GM12875 (cell line): Measurements from ENCODE around the gene DBP.

Source experiments
- H3K4me3 ChIP-seq: one replicate; pipeline ENCODE4 v1.5.1; 2011; ENCODE audit warnings: low read depth, low read length, control low read depth
- TF ChIP-seq, protein P1 (sequence below): IDR thresholded peaks from 2 replicates; pipeline ENCODE4 v1.5.1; 2011; ENCODE audit warnings: low read depth, mild to moderate bottlenecking, control low read depth, inconsistent platforms, low read length, moderate library complexity, borderline replicate concordance; ENCODE audit not compliant: insufficient read depth

Gene DBP

DNA sequence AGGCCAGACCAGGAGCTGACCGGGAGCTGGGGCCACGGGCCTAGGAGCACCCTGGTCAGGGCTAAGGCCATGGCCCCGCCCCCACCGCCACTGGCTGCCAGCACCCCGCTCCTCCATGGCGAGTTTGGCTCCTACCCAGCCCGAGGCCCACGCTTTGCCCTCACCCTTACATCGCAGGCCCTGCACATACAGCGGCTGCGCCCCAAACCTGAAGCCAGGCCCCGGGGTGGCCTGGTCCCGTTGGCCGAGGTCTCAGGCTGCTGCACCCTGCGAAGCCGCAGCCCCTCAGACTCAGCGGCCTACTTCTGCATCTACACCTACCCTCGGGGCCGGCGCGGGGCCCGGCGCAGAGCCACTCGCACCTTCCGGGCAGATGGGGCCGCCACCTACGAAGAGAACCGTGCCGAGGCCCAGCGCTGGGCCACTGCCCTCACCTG lies 11.3 kb downstream of the DBP start:
- TF ChIP-seq, protein P1, sequence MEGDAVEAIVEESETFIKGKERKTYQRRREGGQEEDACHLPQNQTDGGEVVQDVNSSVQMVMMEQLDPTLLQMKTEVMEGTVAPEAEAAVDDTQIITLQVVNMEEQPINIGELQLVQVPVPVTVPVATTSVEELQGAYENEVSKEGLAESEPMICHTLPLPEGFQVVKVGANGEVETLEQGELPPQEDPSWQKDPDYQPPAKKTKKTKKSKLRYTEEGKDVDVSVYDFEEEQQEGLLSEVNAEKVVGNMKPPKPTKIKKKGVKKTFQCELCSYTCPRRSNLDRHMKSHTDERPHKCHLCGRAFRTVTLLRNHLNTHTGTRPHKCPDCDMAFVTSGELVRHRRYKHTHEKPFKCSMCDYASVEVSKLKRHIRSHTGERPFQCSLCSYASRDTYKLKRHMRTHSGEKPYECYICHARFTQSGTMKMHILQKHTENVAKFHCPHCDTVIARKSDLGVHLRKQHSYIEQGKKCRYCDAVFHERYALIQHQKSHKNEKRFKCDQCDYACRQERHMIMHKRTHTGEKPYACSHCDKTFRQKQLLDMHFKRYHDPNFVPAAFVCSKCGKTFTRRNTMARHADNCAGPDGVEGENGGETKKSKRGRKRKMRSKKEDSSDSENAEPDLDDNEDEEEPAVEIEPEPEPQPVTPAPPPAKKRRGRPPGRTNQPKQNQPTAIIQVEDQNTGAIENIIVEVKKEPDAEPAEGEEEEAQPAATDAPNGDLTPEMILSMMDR, result no peak
- no peak overlapping the region for H3K4me3 ChIP-seq

DNA sequence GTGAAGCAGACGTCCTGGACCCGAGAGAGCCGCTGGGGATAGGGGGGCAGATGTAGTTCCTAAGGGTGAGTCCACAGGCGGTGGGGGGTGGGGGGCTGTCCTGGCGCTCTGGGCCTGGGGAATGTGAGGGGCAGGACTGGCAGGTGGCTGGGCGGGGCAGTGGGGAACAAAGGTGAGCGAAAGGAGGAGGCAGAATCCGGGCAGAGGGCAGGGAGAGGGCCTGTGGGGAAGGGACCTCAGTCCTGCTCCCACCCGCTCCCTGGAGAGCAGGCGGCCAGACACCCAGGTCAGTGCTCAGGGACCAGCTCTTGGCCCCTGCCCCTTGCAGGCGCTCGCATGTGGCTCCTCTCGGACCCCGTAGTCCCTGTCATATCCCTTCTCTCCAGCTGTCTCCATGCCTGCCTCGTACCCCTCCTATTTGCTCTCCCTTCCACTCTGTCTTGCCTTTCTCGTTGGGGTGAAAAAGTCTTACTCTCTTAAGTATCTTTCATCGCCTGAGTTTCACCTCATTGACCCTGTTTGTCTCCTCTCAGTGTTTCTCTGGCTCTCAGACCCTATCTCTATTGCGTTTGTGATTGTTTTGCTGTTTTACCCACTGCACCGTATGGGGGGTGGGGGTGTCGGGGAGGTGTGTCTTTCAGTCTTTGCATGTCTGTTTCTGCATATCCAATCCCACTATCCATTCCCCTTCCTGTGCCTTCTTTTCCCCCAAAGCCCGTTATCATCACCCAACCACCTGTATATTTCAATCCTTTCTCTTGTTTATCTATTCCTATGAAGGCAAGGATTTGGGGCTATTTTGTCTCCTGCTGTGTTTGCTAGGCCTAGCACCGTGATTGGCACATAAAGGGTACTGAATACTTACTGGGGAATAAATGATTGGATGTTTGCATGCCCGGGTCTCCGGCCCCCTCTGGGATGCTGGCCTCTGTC lies 12.1 kb downstream of the DBP start:
- TF ChIP-seq, protein P1, result no peak
- peak overlapping the region; percentile 29 for H3K4me3 ChIP-seq

- peak overlapping the region; percentile 29 for H3K4me3 ChIP-seq
- TF ChIP-seq, protein P1, result no peak
Observed at GRCh38 chr19:48624067-48624594, 13.0 kb downstream of the DBP start.

DNA sequence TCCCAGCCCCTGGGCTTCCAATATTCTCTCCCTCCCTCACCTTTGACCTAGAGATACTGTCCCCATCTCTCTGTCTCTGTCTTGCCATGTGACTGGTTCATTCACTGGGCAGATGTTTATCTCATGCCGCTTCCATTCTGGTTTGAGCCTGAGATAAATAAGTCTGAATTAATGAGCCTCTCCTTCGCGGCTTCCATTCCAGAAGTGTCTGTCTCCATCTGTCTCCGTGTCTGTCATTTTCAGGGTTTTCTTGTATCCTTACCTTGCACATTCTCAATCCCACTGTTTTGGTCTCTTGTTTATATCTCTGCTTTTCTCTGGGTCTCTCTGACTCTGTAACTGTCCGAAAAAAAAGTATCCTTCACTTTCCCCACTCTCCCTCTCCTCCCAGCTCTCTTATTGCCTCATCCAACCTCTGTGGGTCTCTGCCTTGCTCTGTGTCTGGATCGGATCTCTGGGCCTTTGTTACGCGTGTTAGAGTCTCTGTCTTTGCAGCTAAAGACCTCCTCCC lies 13.6 kb downstream of the DBP start:
- H3K4me3 ChIP-seq, result peak overlapping the region; percentile 23
- TF ChIP-seq, protein P1, result no peak

GRCh38 chr19:48619692-48620585 lies 17.2 kb downstream of the DBP start:
- TF ChIP-seq, protein P1, result no peak

DNA sequence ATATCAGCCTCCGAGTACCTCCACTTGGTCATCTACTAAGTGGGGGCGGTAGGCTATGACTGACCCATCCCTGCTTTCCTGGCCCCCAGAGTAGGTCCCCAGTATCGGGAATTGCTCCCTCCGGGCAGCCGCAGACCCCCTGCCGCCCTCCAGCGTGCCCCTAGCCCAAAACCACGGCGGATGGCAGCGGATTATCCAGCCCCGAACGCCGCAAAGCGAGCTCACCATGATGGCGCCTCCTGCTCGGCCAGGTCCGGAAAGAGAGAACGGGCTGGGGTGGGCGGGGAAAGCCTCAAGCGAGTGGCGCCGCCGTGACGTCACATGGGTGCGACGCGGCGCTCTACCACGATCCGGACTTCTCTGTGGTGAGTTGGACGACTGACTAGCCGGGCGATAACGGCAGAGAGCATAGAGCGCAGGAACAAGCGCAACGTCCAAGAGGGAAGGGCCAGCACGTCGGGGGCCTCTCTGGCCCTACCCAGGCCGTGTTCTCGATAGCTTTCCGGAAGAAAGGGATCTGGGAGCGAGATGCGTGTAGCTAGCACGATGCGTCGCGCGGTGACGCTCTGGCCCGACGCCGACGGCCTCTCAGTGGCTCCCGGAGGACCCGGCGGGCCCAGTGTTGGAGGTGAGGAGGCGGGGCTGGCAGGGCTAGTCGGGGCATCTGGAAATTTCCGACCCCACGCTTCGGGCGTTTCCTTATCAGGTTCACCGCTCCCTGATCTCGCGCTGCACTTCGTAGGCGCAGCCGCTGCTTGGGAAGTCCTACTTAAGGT lies 18.1 kb downstream of the DBP start, which contains the start of the genes RPL18 and SPHK2:
Gene RPL18, minus strand, starts transcription at position 263 of the 776 bp plus-strand sequence. Its CDS starts 35 bp downstream, at position 228.
Gene SPHK2, plus strand, starts transcription at position 591 of the 776 bp plus-strand sequence. CDS start 1,009 bp downstream, outside the sequence.
- TF ChIP-seq, protein P1, result no peak
- peak within 1 kb of the TSS; percentile 96 for H3K4me3 ChIP-seq

More at GRCh38 chr19:48619692-48620585, 17.2 kb downstream of the DBP start:
- H3K4me3 ChIP-seq, result peak overlapping the region; percentile 96
